Activated naive CD4-positive, alpha-beta T cell treated with anti-CD3 and anti-CD28 coated beads for 36 hours (primary cell): ENCODE results near the gene MYH15. TPM values are rescaled to one million over a fixed set of nuclear protein-coding genes. Genes with fewer than 3 reads are reported as not detected.

Experiments used
- CTCF ChIA-PET: fragments of 350-600 bp; sonication (Branson Sonifier 250); formaldehyde crosslinking; loops from one replicate; lab custom pipeline; 2021; ENCODE audit warnings: antibody characterized with exemption; lab: Charles Lee
- DNase-seq: peaks from one replicate; pipeline ENCODE4 v3.0.0-alpha.2; 2020
- H3K27ac Mint-ChIP-seq: one replicate; pipeline ENCODE4 v1.8.0; 2021; ENCODE audit warnings: mild to moderate bottlenecking, mixed read lengths
- H3K27me3 Mint-ChIP-seq: one replicate; pipeline ENCODE4 v1.8.0; 2021; ENCODE audit warnings: low read depth, mixed read lengths
- H3K36me3 Mint-ChIP-seq: one replicate; pipeline ENCODE4 v1.8.0; 2021; ENCODE audit warnings: low read depth, mixed read lengths
- H3K4me1 Mint-ChIP-seq: one replicate; pipeline ENCODE4 v1.8.0; 2021; ENCODE audit warnings: low read depth, mixed read lengths
- H3K4me3 Mint-ChIP-seq: one replicate; pipeline ENCODE4 v1.8.0; 2021; ENCODE audit warnings: mild to moderate bottlenecking, moderate library complexity, mixed read lengths
- H3K9me3 Mint-ChIP-seq: one replicate; pipeline ENCODE4 v1.8.0; 2021; ENCODE audit warnings: mixed read lengths
- intact Hi-C: fragments of 100-400 bp; cut with micrococcal nuclease; formaldehyde crosslinking; loops from one replicate; pipeline ENCODE4 v1.15.1; 2023
- total RNA-seq, 2 experiments: library from RNA; stranded (reverse); gene quantifications; one replicate each; pipeline ENCODE4 v1.2.3, GENCODE V29; 2021

Gene MYH15
- total RNA-seq, 2 experiments from 2014 or later, result 0.07 TPM; not detected in 1

DNA sequence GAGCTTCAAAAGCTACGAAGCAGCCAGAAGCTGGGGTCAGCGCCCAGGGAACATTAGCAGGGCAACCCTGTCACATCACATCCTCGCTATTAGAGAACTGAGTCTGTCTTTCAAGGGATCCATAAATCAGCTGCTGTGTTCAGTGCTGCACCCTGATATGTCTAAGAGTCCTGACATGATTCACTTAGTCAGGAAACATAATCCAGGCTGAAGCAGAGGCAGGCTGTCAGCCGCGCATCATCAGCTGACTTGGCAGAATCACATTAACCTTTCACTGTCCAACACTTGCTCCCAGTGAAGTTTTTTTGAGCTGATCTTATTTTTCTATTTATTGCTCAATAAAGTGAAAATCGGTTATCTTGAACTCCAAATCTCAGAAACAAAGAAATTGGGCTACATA lies 23.5 kb downstream of the MYH15 start:
- no peak overlapping the region for H3K27ac Mint-ChIP-seq
- no peaks in the 10 kb centered on the region for H3K27me3 Mint-ChIP-seq
- no peak for DNase-seq
- H3K4me3 Mint-ChIP-seq, result no peak overlapping the region
- H3K36me3 Mint-ChIP-seq, result no peaks in the 10 kb centered on the region
- peaks cover 2% of the 10 kb centered on the region for H3K4me1 Mint-ChIP-seq
- no peaks in the 10 kb centered on the region for H3K9me3 Mint-ChIP-seq
- intact Hi-C loops, result no loop called here
- CTCF ChIA-PET, result interaction anchor here (1.0 to 2.0 kb wide), 4 partner anchors 9 to 596 kb away, joined by 3 to 9 read pairs (median 4); no protein-coding TSS in a partner anchor

DNA sequence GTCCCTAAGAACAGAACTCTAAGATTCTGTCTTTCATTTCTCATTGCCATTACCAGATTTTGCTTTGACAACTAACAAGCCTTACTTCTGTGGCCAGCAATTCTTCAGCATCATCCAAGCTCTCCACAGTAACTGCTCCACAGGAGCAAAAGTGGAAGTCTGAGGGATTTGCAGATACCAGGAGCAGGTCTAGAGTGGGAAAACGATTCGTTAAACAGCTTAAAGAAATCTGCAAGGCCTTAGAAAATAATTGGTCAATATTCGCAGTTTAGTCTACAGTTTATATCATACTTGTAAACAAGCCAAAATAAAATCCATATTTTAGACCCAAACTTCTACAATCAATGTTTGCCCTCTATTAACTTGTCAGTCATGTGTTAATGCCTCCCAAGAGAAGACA lies 24.1 kb downstream of the MYH15 start:
- peaks cover 2% of the 10 kb centered on the region for H3K4me1 Mint-ChIP-seq
- no peaks in the 10 kb centered on the region for H3K27me3 Mint-ChIP-seq
- DNase-seq, result no peak
- intact Hi-C loops, result no loop called here
- no peak overlapping the region for H3K4me3 Mint-ChIP-seq
- no peaks in the 10 kb centered on the region for H3K9me3 Mint-ChIP-seq
- H3K36me3 Mint-ChIP-seq, result no peaks in the 10 kb centered on the region
- H3K27ac Mint-ChIP-seq, result no peak overlapping the region
- CTCF ChIA-PET, result interaction anchor here (0.9 to 1.6 kb wide), 4 partner anchors 9 to 596 kb away, joined by 3 to 5 read pairs (median 4); no protein-coding TSS in a partner anchor

GRCh38 chr3:108485146-108485545 lies 25.2 kb downstream of the MYH15 start:
- Mint-ChIP-seq H3K9me3 (no peaks in the 10 kb centered on the region), H3K4me1 (peaks cover 2% of the 10 kb centered on the region), H3K27me3 (no peaks in the 10 kb centered on the region), H3K36me3 (no peaks in the 10 kb centered on the region), H3K27ac (no peak overlapping the region), H3K4me3 (no peak overlapping the region)
- intact Hi-C loops, result no loop called here
- DNase-seq, result no peak
- CTCF ChIA-PET, result interaction anchor here (1.0 to 1.6 kb wide), 2 partner anchors 7 to 598 kb away, joined by 4 to 5 read pairs; no protein-coding TSS in a partner anchor

- Mint-ChIP-seq H3K4me3 (no peak overlapping the region), H3K27ac (no peak overlapping the region), H3K27me3 (no peaks in the 10 kb centered on the region), H3K36me3 (no peaks in the 10 kb centered on the region), H3K4me1 (no peaks in the 10 kb centered on the region), H3K9me3 (no peaks in the 10 kb centered on the region)
- intact Hi-C loops, result loop anchor here (5.0 kb wide), 3 partner anchors 62 to 802 kb away; no protein-coding TSS in a partner anchor
- CTCF ChIA-PET, result interaction anchor here (2.2 to 2.3 kb wide), 2 partner anchors 8 to 326 kb away, joined by 9 to 40 read pairs; no protein-coding TSS in a partner anchor
- no peak for DNase-seq
Observed at GRCh38 chr3:108479224-108479623, 31.2 kb downstream of the MYH15 start.

- H3K27me3 Mint-ChIP-seq, result no peaks in the 10 kb centered on the region
- intact Hi-C loops, result loop anchor here (1.0 to 5.0 kb wide), 8 partner anchors 12 to 1241 kb away; no protein-coding TSS in a partner anchor
- H3K4me3 Mint-ChIP-seq, result no peak overlapping the region
- H3K9me3 Mint-ChIP-seq, result no peaks in the 10 kb centered on the region
- no peaks in the 10 kb centered on the region for H3K36me3 Mint-ChIP-seq
- CTCF ChIA-PET, result interaction anchor here (0.6 to 2.3 kb wide), 38 partner anchors 8 to 619 kb away, joined by 3 to 40 read pairs (median 3); partner anchors contain the start of gene HHLA2
- H3K27ac Mint-ChIP-seq, result no peak overlapping the region
- peak; percentile 75 for DNase-seq
- no peaks in the 10 kb centered on the region for H3K4me1 Mint-ChIP-seq
Observed at GRCh38 chr3:108477511-108478147, 32.8 kb downstream of the MYH15 start.

DNA sequence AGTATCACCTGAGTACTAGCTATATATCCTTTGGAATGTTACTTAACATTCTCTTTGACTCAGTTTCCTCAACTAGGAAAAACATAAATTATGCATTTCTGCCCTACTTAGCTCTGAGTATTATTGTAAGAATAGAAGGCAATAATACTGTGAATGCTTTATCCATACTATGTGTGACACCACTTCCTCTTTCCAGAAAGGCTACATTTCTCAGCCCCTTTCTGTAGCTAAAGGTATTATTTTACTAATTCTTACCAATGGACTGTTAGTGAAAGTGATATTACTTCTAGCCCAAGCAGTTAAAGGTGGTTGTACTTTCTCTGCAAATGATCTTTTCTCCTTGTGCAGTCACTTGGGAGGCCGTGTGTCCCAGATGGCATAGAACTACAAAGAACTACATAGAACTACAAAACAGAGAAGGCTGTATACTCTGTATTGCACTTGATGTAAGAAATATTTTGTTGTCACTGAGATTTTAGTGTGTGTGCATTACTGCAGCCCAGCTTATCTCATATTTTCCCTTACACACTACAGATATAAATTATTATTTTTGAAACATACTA lies 35.1 kb downstream of the MYH15 start:
- no peaks in the 10 kb centered on the region for H3K4me1 Mint-ChIP-seq
- intact Hi-C loops, result loop anchor here (5.0 kb wide), 3 partner anchors 58 to 798 kb away; no protein-coding TSS in a partner anchor
- H3K4me3 Mint-ChIP-seq, result no peak overlapping the region
- no peak for DNase-seq
- CTCF ChIA-PET, result interaction anchor here (0.7 to 2.5 kb wide), 12 partner anchors 14 to 548 kb away, joined by 3 to 8 read pairs (median 5); no protein-coding TSS in a partner anchor
- no peaks in the 10 kb centered on the region for H3K27me3 Mint-ChIP-seq
- no peak overlapping the region for H3K27ac Mint-ChIP-seq
- no peaks in the 10 kb centered on the region for H3K36me3 Mint-ChIP-seq
- no peaks in the 10 kb centered on the region for H3K9me3 Mint-ChIP-seq

DNA sequence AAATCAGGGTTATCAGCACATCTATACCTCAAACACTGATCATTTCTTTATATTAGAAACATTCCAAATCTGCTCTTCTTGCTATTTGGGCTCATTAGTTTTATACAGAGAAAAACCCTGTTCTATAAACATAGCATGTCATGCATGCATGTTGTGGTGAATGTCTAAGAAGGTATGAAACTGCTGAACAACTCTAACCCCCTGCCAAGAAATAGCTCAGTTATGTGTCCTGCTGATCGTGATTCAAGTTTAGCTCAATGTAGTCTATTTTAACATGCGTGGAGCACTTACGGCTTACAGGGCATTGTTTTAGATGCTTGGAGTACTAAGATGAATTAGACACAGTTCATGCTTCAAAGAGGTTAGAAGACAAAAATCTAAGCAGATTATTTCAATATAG lies 35.8 kb downstream of the MYH15 start:
- Mint-ChIP-seq H3K27me3 (no peaks in the 10 kb centered on the region), H3K36me3 (no peaks in the 10 kb centered on the region), H3K9me3 (no peaks in the 10 kb centered on the region), H3K4me1 (no peaks in the 10 kb centered on the region), H3K4me3 (no peak overlapping the region), H3K27ac (no peak overlapping the region)
- intact Hi-C loops, result no loop called here
- DNase-seq, result no peak
- CTCF ChIA-PET, result interaction anchor here (0.7 to 2.5 kb wide), 10 partner anchors 12 to 547 kb away, joined by 3 to 8 read pairs (median 5); no protein-coding TSS in a partner anchor

GRCh38 chr3:108473711-108474110 lies 36.7 kb downstream of the MYH15 start:
- CTCF ChIA-PET, result interaction anchor here (0.6 to 1.9 kb wide), 6 partner anchors 13 to 533 kb away, joined by 5 to 8 read pairs (median 6); no protein-coding TSS in a partner anchor
- DNase-seq, result no peak
- Mint-ChIP-seq H3K27me3 (no peaks in the 10 kb centered on the region), H3K36me3 (no peaks in the 10 kb centered on the region), H3K9me3 (no peaks in the 10 kb centered on the region), H3K4me3 (no peak overlapping the region), H3K27ac (no peak overlapping the region), H3K4me1 (no peaks in the 10 kb centered on the region)
- intact Hi-C loops, result no loop called here

GRCh38 chr3:108472001-108472591 lies 38.3 kb downstream of the MYH15 start:
- CTCF ChIA-PET, result interaction anchor here (0.6 to 1.1 kb wide), 3 partner anchors 12 to 83 kb away, joined by 3 to 4 read pairs (median 3); no protein-coding TSS in a partner anchor
- intact Hi-C loops, result no loop called here

GRCh38 chr3:108471426-108471825 lies 39.0 kb downstream of the MYH15 start:
- DNase-seq, result no peak
- Mint-ChIP-seq H3K36me3 (no peaks in the 10 kb centered on the region), H3K4me3 (no peak overlapping the region), H3K4me1 (no peaks in the 10 kb centered on the region), H3K9me3 (no peaks in the 10 kb centered on the region), H3K27ac (no peak overlapping the region), H3K27me3 (no peaks in the 10 kb centered on the region)
- intact Hi-C loops, result no loop called here
- CTCF ChIA-PET, result interaction anchor here (1.1 kb wide), 2 partner anchors 11 to 83 kb away, joined by 3 to 4 read pairs; no protein-coding TSS in a partner anchor

More at GRCh38 chr3:108472001-108472591, 38.3 kb downstream of the MYH15 start:
- Mint-ChIP-seq H3K36me3 (no peaks in the 10 kb centered on the region), H3K9me3 (no peaks in the 10 kb centered on the region), H3K27me3 (no peaks in the 10 kb centered on the region), H3K27ac (no peak overlapping the region), H3K4me3 (no peak overlapping the region), H3K4me1 (no peaks in the 10 kb centered on the region)
- DNase-seq, result no peak

- CTCF ChIA-PET, result no interaction called here
- no peaks in the 10 kb centered on the region for H3K27me3 Mint-ChIP-seq
Observed at GRCh38 chr3:108469126-108469525, 41.3 kb downstream of the MYH15 start.

DNA sequence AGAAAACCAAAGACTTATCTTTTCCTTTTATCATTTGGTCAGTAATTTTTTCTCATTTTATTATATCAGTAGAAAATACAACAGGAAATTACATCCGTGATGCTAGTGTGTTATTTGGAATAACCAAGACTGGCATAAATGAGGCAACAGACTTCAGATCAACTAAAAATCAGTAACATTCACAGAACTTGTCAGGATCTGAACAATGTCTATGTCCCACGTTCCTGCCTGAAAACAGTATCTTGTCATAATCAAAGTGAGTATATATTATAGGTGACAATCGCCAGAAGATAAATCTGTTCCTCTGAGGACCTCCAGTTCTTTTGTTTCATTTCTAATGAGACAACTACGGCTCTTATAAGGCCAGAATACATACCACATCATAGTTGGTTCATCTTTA lies 41.8 kb downstream of the MYH15 start:
- Mint-ChIP-seq H3K36me3 (no peaks in the 10 kb centered on the region), H3K9me3 (no peaks in the 10 kb centered on the region), H3K27ac (no peak overlapping the region), H3K4me1 (no peaks in the 10 kb centered on the region), H3K27me3 (no peaks in the 10 kb centered on the region), H3K4me3 (no peak overlapping the region)
- intact Hi-C loops, result no loop called here
- no peak for DNase-seq
- CTCF ChIA-PET, result no interaction called here

More at GRCh38 chr3:108469126-108469525, 41.3 kb downstream of the MYH15 start:
- Mint-ChIP-seq H3K27ac (no peak overlapping the region), H3K4me3 (no peak overlapping the region), H3K4me1 (no peaks in the 10 kb centered on the region), H3K36me3 (no peaks in the 10 kb centered on the region), H3K9me3 (no peaks in the 10 kb centered on the region)
- intact Hi-C loops, result no loop called here
- DNase-seq, result no peak
